Activated T-cell treated with anti-CD3 and anti-CD28 coated beads for 4 hours (primary cell): Measurements from ENCODE around the gene DUSP12.

Experiments
- DNase-seq: peaks from one replicate; pipeline ENCODE4 v3.0.0-alpha.2; 2020

DUSP12 gene

GRCh38 chr1:161771161-161771560 lies 21.6 kb downstream of the DUSP12 start:
- no peak for DNase-seq

- no peak for DNase-seq
Measured at GRCh38 chr1:161771973-161772372, 22.4 kb downstream of the DUSP12 start.

- DNase-seq: no peak
Measured at GRCh38 chr1:161772397-161772796, 22.8 kb downstream of the DUSP12 start.

GRCh38 chr1:161773791-161774190 lies 24.2 kb downstream of the DUSP12 start:
- DNase-seq: no peak

- DNase-seq: no peak
Measured at GRCh38 chr1:161777261-161777660, 27.7 kb downstream of the DUSP12 start.

- DNase-seq: no peak
Measured at GRCh38 chr1:161778522-161778921, 28.9 kb downstream of the DUSP12 start.

GRCh38 chr1:161779393-161779792 lies 29.8 kb downstream of the DUSP12 start:
- DNase-seq: no peak

- DNase-seq: no peak
Measured at GRCh38 chr1:161781995-161782394, 32.4 kb downstream of the DUSP12 start.

GRCh38 chr1:161782886-161783285 lies 33.3 kb downstream of the DUSP12 start:
- no peak for DNase-seq

GRCh38 chr1:161784968-161785367 lies 35.4 kb downstream of the DUSP12 start:
- DNase-seq: no peak

- DNase-seq: no peak
Measured at GRCh38 chr1:161787355-161787754, 37.8 kb downstream of the DUSP12 start.

- no peak for DNase-seq
Measured at GRCh38 chr1:161790587-161791317, 41.2 kb downstream of the DUSP12 start.

GRCh38 chr1:161791904-161792655 lies 42.5 kb downstream of the DUSP12 start:
- no peak for DNase-seq

- no peak for DNase-seq
Measured at GRCh38 chr1:161792740-161793139, 43.2 kb downstream of the DUSP12 start.

- DNase-seq: no peak
Measured at GRCh38 chr1:161799792-161800191, 50.2 kb downstream of the DUSP12 start.

GRCh38 chr1:161801955-161802354 lies 52.4 kb downstream of the DUSP12 start:
- no peak for DNase-seq

- no peak for DNase-seq
Measured at GRCh38 chr1:161803181-161803580, 53.6 kb downstream of the DUSP12 start.

- DNase-seq: no peak
Measured at GRCh38 chr1:161805399-161806197, 56.0 kb downstream of the DUSP12 start.
